ENCODE measurements around the gene SCUBE1.

DNA sequence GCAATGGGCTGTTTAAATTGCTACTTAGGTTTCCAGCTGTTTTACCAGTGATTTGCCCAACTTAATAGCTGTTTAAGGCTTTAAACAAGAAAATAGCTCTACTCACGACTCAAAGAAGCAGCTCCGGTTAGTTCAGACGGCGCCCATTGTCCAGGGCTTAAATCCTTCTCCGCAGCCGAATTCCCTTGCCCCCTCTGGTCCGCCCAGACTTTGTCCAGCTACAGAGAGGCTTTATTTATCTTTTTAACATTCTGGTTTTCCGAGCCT lies 20.9 kb upstream of the SCUBE1 start:
- TF ChIP-seq ZNF274 (IDR thresholded peaks at IDR 0.05; ENCODE audit: low read depth, low read length) (no peak), YY1 (IDR thresholded peaks at IDR 0.05; ENCODE audit: insufficient read depth, insufficient read length) (no peak), SUZ12 (IDR thresholded peaks at IDR 0.05; ENCODE audit: extremely low read depth, insufficient read depth, insufficient read length) (no peak)
